Effector memory CD8-positive, alpha-beta T cell (primary cell): Measurements from ENCODE around the gene CCDC88C.
"Not testable (repeated sequence)": the region's sequence is repeated elsewhere in the genome, so short reads cannot be mapped to it uniquely, and the experiment has no call there.

Experiments
- ATAC-seq: fragments of 150-1000 bp; cut with Tn5 transposase; replicated peaks from 2 replicates; pipeline ENCODE4 v1.10.0; 2021; ENCODE audit warnings: mild to moderate bottlenecking, moderate library complexity
- DNase-seq, 3 experiments: peaks; one replicate each; pipeline ENCODE4 v3.0.0; 2021
- H3K27ac Mint-ChIP-seq, 2 donors: one replicate each; pipeline ENCODE4 v1.8.0; 2022; ENCODE audit warnings: mild to moderate bottlenecking in 2 of 2, mixed read lengths in 2 of 2, moderate library complexity in 2 of 2
- H3K27me3 Mint-ChIP-seq, 2 donors: one replicate each; pipeline ENCODE4 v1.8.0; 2022; ENCODE audit warnings: mixed read lengths in 2 of 2
- H3K36me3 Mint-ChIP-seq: one replicate; pipeline ENCODE4 v1.8.0; 2022; ENCODE audit warnings: mild to moderate bottlenecking, moderate library complexity, mixed read lengths; ENCODE audit not compliant: insufficient read depth
- H3K4me1 Mint-ChIP-seq, 2 donors: one replicate each; pipeline ENCODE4 v1.8.0; 2022; ENCODE audit warnings: low read depth in 2 of 2, mixed read lengths in 2 of 2
- H3K4me3 Mint-ChIP-seq, 2 donors: one replicate each; pipeline ENCODE4 v1.8.0; 2022; ENCODE audit warnings: mild to moderate bottlenecking in 2 of 2, mixed read lengths in 2 of 2, moderate library complexity in 2 of 2
- H3K9me3 Mint-ChIP-seq, 2 donors: one replicate each; pipeline ENCODE4 v1.8.0; 2022; ENCODE audit warnings: mixed read lengths in 2 of 2

Gene CCDC88C

DNA sequence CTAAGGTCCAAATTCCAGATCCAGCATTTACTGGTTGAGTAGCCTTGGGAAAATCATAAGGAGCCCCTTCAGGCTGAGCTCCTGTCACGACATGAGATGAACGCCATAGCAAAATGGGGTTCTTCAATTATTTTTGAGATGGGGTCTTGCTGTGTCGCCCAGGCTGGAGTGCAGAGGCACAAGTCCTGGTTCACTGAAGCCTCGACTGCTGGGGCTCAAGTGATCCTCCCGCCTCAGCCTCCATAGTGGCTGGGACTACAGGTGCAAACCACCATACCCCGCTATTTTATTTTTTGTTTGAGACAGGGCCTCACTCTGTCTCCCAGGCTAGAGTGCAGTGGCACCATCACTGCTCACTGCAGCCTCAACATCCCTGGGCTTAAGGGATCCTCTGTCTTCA is 147.4 kb downstream of the CCDC88C start:
- peak overlapping the region in 1 of 2 donors; percentile 24 for H3K4me3 Mint-ChIP-seq
- no peaks in the 10 kb centered on the region for H3K9me3 Mint-ChIP-seq
- DNase-seq (no peak), ATAC-seq (no peak)
- H3K4me1 Mint-ChIP-seq, result peaks cover 24 to 30% of the 10 kb centered on the region in 2 donors
- H3K27ac Mint-ChIP-seq, result peak overlapping the region; percentile 74 to 85
- H3K36me3 Mint-ChIP-seq, result peaks cover 92% of the 10 kb centered on the region
- no peaks in the 10 kb centered on the region for H3K27me3 Mint-ChIP-seq

DNA sequence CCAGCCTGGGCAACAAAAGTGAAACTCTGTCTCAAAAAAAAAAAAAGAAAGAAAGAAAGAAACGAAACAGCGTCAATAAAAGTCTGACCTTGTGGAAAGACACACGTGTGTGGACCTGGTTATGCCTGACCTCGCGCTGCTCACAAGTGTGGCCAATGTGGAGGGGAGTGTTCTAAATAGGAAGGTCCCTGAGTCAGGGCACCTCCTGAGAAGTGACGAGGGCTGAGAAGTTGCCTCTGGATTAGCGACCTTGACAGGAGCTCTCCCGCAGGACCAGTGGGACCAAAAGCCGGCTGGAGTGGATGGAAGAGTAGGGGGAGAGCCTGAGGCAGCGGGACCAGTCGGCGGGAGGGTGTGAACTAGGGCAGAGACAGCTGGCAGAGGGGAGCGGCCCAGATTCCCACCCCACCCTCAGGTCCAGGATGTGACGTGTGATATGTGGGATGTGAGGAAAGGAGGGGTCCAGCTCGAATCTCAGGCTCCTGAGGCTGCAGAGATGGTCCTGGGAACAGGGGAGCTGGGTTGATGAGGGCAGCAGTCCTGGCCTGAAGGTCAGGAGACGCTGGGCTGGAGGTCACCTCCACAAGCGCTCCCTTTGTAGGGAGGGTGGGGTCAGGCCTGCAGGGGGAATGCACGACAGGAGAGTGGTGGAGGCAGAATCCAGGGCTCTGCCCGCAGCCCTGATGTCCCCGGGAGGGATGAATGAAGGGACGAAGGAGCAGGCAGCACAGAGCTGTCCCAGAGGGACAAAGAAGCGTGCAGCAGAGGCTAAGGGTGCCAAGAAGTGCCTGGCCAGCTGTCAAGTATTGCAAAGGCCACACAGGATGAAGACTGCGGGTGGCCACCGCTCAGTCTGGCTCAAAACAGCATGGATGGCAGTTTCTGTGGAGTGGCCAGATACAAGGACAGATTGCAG is 148.3 kb downstream of the CCDC88C start:
- Mint-ChIP-seq H3K36me3 (peaks cover 91% of the 10 kb centered on the region), H3K27ac (peak overlapping the region; percentile 74 to 92), H3K27me3 (no peaks in the 10 kb centered on the region), H3K4me1 (peaks cover 27 to 34% of the 10 kb centered on the region in 2 donors), H3K9me3 (no peaks in the 10 kb centered on the region), H3K4me3 (no peak overlapping the region)
- DNase-seq, result no peak
- ATAC-seq, result no peak

DNA sequence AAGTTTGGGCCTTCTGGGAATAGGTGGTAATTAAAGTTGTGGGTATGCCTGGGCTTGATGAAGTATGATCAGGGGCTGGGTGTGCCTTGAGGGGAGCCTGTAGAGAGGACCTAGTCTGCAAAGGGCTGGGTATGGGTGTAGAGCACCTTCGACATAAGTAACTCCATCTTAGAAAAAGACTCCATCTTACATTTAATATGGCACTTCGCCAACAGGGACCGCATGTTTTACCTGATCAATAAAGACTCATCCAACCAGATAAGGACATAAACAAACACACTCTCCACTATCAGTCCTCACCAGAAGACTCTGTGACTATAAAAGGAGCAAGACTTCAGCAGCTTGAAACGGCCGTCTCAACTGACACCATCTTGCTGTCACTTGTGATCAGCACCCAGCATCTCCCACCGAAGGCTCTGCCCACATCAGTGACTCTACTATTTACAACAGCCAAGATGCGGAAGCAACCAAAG is 149.6 kb downstream of the CCDC88C start:
- DNase-seq, result no peak
- Mint-ChIP-seq H3K36me3 (peaks cover 88% of the 10 kb centered on the region), H3K4me1 (peaks cover 39 to 45% of the 10 kb centered on the region in 2 donors), H3K4me3 (no peak overlapping the region), H3K27me3 (no peaks in the 10 kb centered on the region), H3K27ac (peak overlapping the region; percentile 9 to 92), H3K9me3 (no peaks in the 10 kb centered on the region)
- ATAC-seq, result no peak

DNA sequence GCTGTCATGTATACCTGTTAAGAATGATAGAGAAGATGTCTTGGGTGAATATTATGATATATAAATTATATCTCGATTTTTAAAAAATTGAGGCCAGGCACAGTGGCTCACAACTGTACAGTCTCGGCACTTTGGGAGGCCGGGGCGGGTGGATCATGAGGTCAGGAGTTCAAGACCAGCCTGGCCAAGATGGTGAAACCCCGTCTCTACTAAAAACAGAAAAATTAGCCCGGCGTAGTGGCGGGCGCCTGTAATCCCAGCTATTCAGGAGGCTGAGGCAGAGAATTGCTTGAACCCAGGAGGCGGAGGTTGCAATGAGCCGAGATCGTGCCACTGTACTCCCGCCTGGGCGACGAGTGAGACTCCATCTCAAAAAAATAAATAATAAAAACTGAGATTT is 151.3 kb downstream of the CCDC88C start:
- H3K4me3 Mint-ChIP-seq, ATAC-seq: not testable (repeated sequence)

DNA sequence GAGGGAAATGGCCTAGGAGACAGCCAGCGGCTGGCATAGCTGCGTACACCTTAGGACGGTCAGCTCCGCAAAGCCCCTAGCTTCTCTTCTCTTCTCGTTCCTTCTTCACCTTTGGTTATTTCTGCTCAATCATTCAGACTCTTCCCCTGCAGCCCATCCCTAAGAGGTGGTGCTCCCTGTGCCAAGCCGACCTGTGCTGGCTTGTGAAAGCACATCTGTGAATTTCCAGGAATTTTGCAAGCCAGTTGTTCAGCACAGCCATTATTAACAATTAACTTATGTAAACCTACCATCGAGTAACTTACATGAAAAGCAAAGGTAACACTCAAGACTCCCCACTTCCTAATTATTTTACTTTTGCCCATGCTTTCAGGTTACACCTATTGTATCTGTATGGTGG is 152.2 kb downstream of the CCDC88C start:
- DNase-seq (no peak), ATAC-seq (no peak)
- Mint-ChIP-seq H3K4me3 (peak overlapping the region; percentile 68 to 75), H3K27ac (peak overlapping the region; percentile 73 to 86), H3K36me3 (peaks cover 77% of the 10 kb centered on the region), H3K9me3 (no peaks in the 10 kb centered on the region), H3K27me3 (no peaks in the 10 kb centered on the region), H3K4me1 (peaks cover 49 to 56% of the 10 kb centered on the region in 2 donors)

More for the DNA sequence above, 151.3 kb downstream of the CCDC88C start:
- Mint-ChIP-seq H3K4me1 (peaks cover 42 to 48% of the 10 kb centered on the region in 2 donors), H3K27ac (peak overlapping the region; percentile 73 to 86), H3K36me3 (peaks cover 79% of the 10 kb centered on the region)
- not testable (repeated sequence) for H3K27me3 Mint-ChIP-seq, DNase-seq, H3K9me3 Mint-ChIP-seq

DNA sequence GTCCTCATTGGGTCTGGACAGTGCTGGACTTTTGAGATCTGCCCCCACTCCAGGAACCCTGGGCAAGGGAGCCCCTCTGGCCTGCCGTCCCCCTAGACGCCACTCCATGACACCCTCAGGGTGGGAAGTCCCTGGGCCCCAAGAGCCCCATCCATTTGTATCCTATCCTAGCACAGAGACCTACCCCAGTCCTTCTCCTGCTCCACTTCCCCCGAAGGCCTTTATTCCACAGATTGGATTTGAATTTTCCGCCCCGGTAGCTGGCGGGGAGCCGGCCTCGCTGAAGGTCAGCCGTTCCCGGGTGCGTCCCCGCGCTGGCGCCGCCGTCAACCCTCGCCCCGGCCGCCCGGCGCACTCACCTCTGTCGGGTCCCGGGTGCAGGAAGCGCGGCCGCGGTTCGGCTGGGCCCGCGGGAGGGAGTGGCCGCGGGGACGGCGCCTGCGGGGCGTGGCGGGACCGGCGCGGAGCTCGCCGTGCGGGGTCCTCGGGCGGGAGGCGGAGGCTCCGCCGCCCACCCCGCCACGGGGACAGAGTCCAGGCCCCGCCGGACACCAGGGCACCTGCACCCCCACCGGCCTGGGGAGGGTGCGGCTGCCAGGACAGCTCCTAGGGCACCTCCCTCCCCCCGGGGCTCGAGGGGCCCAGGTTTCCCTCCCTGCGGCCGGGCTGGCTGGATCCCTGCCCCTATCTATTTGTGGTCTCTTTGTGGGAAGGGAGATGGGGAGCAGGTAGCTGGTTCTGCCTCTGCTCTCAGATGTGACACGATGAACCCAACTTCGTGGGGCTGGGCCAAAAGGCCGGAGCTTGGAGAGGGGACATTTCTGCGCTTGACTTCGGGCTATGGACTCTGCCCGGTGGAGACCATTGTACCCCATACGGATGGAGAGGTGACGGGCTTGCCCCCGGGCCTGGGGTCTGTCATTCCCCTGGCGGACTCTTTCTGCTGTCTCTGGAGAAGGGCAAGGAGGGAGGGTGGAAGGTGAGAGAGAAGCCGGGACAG is 153.2 kb downstream of the CCDC88C start:
- Mint-ChIP-seq H3K36me3 (peaks cover 75% of the 10 kb centered on the region), H3K4me1 (peaks cover 48 to 52% of the 10 kb centered on the region in 2 donors), H3K4me3 (peak overlapping the region; percentile 68 to 75), H3K27ac (peak overlapping the region; percentile 73 to 86), H3K9me3 (no peaks in the 10 kb centered on the region), H3K27me3 (no peaks in the 10 kb centered on the region)
- ATAC-seq, result peak; percentile 41
- DNase-seq, result no peak

DNA sequence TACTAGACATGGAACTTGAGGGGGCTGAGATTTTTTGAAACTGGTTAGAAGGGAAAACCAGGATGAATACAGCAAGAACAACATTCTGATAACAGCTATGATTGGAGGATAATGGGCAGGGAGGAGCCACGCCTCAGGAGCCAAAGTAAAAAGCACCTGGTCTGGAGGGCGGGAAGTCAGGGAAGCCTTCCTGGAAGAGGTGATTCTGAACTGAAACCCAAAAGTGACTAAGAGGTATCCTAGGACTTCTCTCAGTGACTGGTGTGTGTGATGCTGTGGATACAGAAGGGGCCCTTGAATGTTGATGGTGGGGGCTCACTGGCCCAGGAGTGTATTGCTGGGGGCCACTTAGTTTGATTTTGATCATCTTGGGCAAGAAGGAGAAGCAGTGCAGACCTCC is 154.3 kb downstream of the CCDC88C start:
- H3K4me1 Mint-ChIP-seq, result peaks cover 45 to 52% of the 10 kb centered on the region in 2 donors
- DNase-seq (no peak), ATAC-seq (no peak)
- peak overlapping the region in 1 of 2 donors; percentile 73 for H3K27ac Mint-ChIP-seq
- no peaks in the 10 kb centered on the region for H3K27me3 Mint-ChIP-seq
- H3K36me3 Mint-ChIP-seq, result peaks cover 67% of the 10 kb centered on the region
- peak overlapping the region; percentile 65 to 69 for H3K4me3 Mint-ChIP-seq
- H3K9me3 Mint-ChIP-seq, result no peaks in the 10 kb centered on the region

DNA sequence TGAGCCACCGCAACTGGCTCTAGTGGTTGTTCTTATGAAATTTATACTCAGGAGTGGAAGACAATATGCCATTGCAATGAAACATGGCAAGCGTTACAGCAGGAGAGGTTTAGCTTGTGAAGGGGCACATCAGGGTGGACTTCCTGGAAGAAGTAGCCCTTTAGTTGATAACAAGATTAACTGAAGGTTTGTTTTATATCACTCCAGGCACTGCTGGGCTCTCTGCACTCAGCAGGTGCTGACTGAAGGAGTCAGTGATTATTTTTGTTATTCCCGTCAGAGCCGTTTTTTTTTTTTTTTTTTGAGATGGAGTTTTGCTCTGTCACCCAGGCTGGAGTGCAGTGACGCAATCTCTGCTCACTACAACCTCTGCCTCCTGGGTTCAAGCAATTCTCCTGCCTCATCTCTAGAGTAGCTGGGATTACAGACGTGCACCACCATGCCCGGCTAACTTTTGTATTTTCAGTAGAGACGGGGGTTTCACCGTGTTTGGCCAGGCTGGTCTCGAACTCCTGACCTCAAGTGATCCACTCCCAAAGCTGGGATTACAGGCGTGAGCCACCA is 155.6 kb downstream of the CCDC88C start:
- Mint-ChIP-seq H3K4me3 (peak overlapping the region in 1 of 2 donors; percentile 53), H3K36me3 (peaks cover 54% of the 10 kb centered on the region), H3K9me3 (no peaks in the 10 kb centered on the region), H3K27ac (peak overlapping the region; percentile 73 to 85), H3K4me1 (peaks cover 47 to 51% of the 10 kb centered on the region in 2 donors), H3K27me3 (no peaks in the 10 kb centered on the region)
- no peak for ATAC-seq
- no peak for DNase-seq

DNA sequence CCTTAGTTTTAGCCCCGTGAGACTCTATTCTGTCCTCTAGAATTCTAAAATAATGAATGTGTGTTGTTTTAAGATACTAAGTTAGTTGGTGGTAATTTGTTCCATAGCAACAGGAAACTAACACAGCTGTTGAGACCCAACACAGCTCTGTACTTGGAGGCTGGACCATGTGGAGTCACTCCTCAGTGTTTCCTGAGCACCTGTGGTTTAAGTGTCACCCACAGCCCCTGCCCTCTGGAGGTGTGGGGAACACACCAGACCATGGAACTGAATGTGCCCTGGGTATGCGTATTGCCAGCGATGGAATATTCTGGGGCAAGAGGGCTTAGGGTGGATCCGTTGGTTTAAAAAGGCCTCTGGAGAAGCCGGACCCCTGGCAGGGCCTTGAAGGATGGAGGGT is 156.5 kb downstream of the CCDC88C start:
- Mint-ChIP-seq H3K36me3 (peaks cover 52% of the 10 kb centered on the region), H3K4me1 (peaks cover 49 to 50% of the 10 kb centered on the region in 2 donors), H3K27me3 (no peaks in the 10 kb centered on the region), H3K4me3 (peak overlapping the region; percentile 11 to 53), H3K27ac (peak overlapping the region; percentile 73 to 85), H3K9me3 (no peaks in the 10 kb centered on the region)
- peak in 2 of 3 experiments; percentile 58 to 61 for DNase-seq
- ATAC-seq, result peak; percentile 93

DNA sequence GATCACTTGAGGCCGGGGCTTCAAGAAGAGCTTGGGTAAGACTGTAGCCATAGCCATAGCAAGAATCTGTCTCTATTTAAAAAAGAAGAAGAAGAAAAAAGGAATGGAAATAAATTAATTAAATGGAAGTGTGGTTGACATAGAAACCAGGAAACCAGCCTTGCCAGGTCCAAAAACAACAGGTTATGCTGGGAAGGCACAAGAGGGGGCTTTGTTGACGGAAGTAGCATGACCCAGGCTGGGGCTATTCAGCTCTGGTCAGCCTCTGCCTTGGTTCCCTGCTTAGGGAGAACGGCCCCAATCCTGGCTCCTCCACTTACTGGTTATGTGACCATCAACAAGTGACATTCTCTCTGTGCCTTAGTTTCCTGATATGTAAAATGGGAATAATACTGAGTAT is 158.7 kb downstream of the CCDC88C start:
- peaks cover 50 to 51% of the 10 kb centered on the region in 2 donors for H3K4me1 Mint-ChIP-seq
- DNase-seq (no peak), ATAC-seq (no peak)
- peak overlapping the region; percentile 59 to 91 for H3K27ac Mint-ChIP-seq
- H3K4me3 Mint-ChIP-seq, result no peak overlapping the region
- no peaks in the 10 kb centered on the region for H3K27me3 Mint-ChIP-seq
- peaks cover 44% of the 10 kb centered on the region for H3K36me3 Mint-ChIP-seq
- no peaks in the 10 kb centered on the region for H3K9me3 Mint-ChIP-seq

DNA sequence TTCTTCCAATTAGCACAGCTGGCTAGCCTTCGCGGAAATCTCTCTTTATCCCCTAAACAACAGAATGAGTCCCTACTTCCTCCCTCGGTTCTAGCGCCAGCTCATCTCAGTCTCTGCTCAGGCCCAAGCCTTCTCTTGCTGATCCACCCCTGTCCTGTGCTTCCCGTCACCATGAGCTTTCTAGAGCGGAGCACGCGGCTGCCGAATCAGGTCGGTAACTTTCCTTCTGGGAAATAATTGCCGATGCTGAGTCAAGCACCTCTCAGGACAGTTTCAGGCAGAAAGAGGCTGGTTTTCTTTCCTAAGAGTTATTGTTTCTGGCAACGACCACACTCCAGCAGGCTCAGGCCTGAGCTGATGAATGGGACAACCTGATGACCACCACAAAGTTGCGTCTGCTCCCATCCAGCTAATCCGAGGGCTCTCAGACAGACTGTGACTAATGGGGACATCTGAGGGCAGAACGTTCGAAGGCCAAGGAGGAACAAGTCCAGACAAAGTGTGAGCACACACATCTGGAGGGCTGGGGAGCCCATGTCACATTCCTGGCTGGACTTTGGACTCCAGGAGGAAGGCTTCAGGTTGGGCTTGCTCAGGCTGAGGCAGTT is 159.5 kb downstream of the CCDC88C start:
- Mint-ChIP-seq H3K9me3 (no peaks in the 10 kb centered on the region), H3K4me1 (peaks cover 45 to 46% of the 10 kb centered on the region in 2 donors), H3K27me3 (no peaks in the 10 kb centered on the region), H3K4me3 (peak overlapping the region; percentile 9 to 18), H3K27ac (peak overlapping the region; percentile 59 to 91), H3K36me3 (peaks cover 42% of the 10 kb centered on the region)
- ATAC-seq (no peak), DNase-seq (no peak)

DNA sequence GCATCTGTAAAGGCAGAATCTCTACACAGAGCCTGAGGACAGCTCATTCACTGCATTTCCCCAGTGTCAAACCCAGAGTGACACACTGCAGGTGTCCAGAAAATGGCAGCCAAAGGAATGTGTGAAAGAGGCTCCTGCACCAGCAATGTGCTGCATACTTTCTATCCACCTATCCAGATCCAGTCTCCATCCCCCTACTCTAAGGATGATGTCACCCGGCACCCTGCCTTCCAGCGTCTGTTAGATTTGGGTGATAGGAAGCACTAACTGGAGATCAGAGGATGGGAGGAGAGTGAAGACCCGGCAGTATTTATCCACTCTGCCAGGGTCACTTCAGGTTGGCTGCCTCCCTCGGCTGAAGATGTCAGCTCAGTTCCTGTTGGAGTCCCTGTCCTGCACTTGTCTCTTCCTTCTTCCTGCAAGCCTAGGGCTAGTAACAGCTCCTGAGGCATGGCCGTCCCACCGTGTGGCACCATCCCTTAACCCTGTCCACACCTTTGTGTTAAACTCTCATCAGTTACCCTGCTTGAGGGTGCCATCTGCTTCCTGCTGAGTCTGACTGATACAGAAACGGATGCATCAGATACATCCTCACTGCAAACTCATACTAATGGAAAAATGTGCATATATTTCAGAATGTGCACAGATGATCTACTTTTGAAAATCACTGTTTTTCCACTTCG is 160.2 kb downstream of the CCDC88C start:
- Mint-ChIP-seq H3K9me3 (no peaks in the 10 kb centered on the region), H3K27me3 (no peaks in the 10 kb centered on the region), H3K4me3 (no peak overlapping the region), H3K4me1 (peaks cover 47 to 50% of the 10 kb centered on the region in 2 donors), H3K36me3 (peaks cover 46% of the 10 kb centered on the region), H3K27ac (peak overlapping the region; percentile 81 to 91)
- ATAC-seq (no peak), DNase-seq (no peak)
